SJSA1 (cell line): ENCODE data around the gene TMEM229B. TPM values are rescaled to one million over a fixed set of nuclear protein-coding genes. Genes with fewer than 3 reads are reported as not detected.

ENCODE experiments used
- DNase-seq, 2 experiments: peaks; one replicate each; pipeline ENCODE4 v3.0.0-alpha.2; 2015 to 2020; ENCODE audit warnings: low spot score in 2 of 2, low read depth in 1 of 2
- H3K27ac ChIP-seq: fragments of 250-450 bp; sonication (Bioruptor Pico); 2 replicates; pipeline ENCODE4 v1.5.1; 2020; ENCODE audit warnings: mild to moderate bottlenecking, moderate library complexity
- H3K27me3 ChIP-seq: fragments of 250-450 bp; sonication (Bioruptor Pico); replicated peaks from 2 replicates; pipeline ENCODE4 v1.5.1; 2020; ENCODE audit warnings: mild to moderate bottlenecking, moderate library complexity
- H3K36me3 ChIP-seq: fragments of 250-450 bp; sonication (Bioruptor Pico); 2 replicates; pipeline ENCODE4 v1.5.1; 2020; ENCODE audit warnings: mild to moderate bottlenecking
- H3K4me1 ChIP-seq: fragments of 250-450 bp; sonication (Bioruptor Pico); replicated peaks from 2 replicates; pipeline ENCODE4 v1.6.1; 2021; ENCODE audit warnings: mild to moderate bottlenecking
- H3K4me3 ChIP-seq: fragments of 250-450 bp; sonication (Bioruptor Pico); 2 replicates; pipeline ENCODE4 v1.5.1; 2020; ENCODE audit warnings: mild to moderate bottlenecking
- H3K9me3 ChIP-seq: fragments of 250-450 bp; sonication (Bioruptor Pico); replicated peaks from 2 replicates; pipeline ENCODE4 v1.5.1; 2020; ENCODE audit warnings: mild to moderate bottlenecking
- total RNA-seq: library from RNA; depleted of rRNA; stranded (reverse); fragments of >200 nt; shearing (Covaris generic); gene quantifications from 2 replicates; pipeline ENCODE4 v1.2.3, GENCODE V29; 2014

The TMEM229B gene
- total RNA-seq, 1 experiment from 2014 or later = 0.71 TPM

DNA sequence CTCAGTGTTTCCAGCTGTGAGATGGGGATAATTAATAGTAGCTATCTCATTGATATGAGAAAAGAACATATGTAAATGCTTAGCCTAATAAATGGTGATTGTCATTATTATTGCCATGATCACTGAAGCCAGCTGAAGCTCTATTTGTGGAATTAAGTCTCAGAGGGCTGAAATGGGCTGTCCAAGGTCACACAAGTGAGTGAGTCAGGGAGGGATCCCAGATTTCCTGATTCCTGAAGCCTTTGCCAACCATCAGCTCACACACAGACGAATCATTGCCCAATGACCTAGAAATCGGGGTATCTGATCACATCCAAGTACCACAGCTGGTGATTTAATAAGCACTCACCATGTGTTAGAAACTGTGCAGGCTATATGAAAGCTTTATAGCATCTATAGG is 21.6 kb upstream of the TMEM229B start:
- Histone ChIP-seq H3K27me3 (no peaks in the 10 kb centered on the region), H3K9me3 (no peaks in the 10 kb centered on the region), H3K4me1 (no peaks in the 10 kb centered on the region), H3K4me3 (no peak overlapping the region), H3K36me3 (no peaks in the 10 kb centered on the region), H3K27ac (no peak overlapping the region)
- DNase-seq = no peak

DNA sequence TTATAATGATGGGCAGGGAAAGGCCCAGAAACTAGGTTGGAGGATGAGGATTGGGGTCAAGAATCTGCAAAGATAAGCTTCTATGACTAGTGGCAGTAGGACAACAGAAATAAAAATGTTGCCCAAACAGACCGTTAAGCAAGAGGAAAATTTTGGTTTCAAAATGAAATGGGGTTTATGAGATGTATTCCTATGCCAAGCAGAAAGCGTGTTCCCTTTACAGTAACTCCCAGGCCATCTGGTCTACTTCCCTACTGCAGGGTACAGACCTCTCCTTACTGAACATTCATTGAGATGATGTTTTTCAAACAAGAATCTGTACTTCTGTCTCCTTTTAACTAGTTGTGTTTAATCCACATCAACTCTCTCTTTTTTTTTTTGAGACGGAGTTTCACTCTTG is 20.4 kb upstream of the TMEM229B start:
- Histone ChIP-seq H3K4me1 (no peaks in the 10 kb centered on the region), H3K4me3 (no peak overlapping the region), H3K27ac (no peak overlapping the region), H3K36me3 (no peaks in the 10 kb centered on the region), H3K27me3 (no peaks in the 10 kb centered on the region), H3K9me3 (no peaks in the 10 kb centered on the region)
- DNase-seq = no peak

DNA sequence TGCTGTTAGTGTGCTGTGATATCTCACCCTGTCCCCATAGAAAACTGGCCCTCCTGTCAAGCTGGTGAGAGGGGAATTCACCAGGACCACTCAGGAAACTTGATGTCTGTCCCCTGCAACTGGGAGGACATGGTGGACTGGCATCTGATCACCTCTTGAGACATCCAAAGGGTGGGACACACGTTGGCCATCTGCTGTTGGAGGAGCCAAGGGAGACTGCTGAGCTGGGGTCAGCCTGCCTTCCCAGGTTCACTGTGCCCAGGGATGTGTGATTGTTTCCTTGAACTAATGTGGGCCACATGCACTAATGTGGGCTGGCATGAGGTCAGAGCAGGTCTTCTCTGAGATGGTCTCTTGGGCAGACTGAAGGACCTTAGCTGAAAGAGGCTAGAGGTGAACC is 16.7 kb upstream of the TMEM229B start:
- H3K9me3 ChIP-seq = no peaks in the 10 kb centered on the region
- H3K27me3 ChIP-seq = no peaks in the 10 kb centered on the region
- H3K4me1 ChIP-seq = no peaks in the 10 kb centered on the region
- no peak for DNase-seq
- H3K36me3 ChIP-seq = no peaks in the 10 kb centered on the region
- no peak overlapping the region for H3K27ac ChIP-seq
- H3K4me3 ChIP-seq = no peak overlapping the region

DNA sequence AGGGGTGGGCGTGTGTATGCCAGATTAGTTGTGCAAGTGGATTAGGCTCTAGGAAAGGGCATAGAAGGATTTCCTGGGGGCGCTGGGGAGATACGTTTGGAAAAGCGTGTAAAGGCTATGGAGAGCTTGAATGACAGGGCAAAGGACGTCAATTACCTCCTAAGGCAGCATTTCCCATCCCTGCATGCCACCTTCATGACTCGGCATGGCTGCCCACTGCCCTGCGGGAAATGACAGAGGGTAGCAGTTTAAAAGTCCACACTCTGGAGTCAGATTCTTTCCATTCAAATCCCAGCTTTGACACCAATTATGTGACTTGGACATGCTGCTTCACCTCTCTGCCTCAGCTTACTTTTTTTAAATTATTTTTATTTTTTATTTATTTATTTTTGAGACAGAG is 14.8 kb upstream of the TMEM229B start:
- no peaks in the 10 kb centered on the region for H3K4me1 ChIP-seq
- no peaks in the 10 kb centered on the region for H3K27me3 ChIP-seq
- no peaks in the 10 kb centered on the region for H3K36me3 ChIP-seq
- H3K9me3 ChIP-seq = no peaks in the 10 kb centered on the region
- no peak for DNase-seq
- no peak overlapping the region for H3K27ac ChIP-seq
- no peak overlapping the region for H3K4me3 ChIP-seq

DNA sequence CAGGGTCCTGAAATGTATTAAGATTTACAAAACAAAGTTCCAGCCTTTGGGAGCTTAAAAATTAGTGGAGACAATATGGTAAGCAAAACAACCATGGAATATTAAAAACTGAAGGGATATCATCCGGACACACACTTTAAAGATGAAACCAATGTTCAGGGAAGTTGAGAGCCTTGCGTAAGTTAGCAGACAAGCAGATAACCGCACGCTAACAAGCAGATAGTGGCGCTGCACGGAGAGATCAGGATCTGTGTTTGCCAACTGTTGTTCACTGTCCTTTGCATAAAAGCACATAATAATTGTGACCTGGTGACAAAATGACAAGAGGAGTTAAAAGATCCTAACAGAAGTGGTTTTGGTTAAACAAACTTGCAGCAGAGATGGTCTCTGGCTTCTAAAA is 14.3 kb upstream of the TMEM229B start:
- Histone ChIP-seq H3K9me3 (no peaks in the 10 kb centered on the region), H3K4me3 (no peak overlapping the region), H3K36me3 (no peaks in the 10 kb centered on the region), H3K27me3 (no peaks in the 10 kb centered on the region), H3K4me1 (no peaks in the 10 kb centered on the region), H3K27ac (no peak overlapping the region)
- no peak for DNase-seq

DNA sequence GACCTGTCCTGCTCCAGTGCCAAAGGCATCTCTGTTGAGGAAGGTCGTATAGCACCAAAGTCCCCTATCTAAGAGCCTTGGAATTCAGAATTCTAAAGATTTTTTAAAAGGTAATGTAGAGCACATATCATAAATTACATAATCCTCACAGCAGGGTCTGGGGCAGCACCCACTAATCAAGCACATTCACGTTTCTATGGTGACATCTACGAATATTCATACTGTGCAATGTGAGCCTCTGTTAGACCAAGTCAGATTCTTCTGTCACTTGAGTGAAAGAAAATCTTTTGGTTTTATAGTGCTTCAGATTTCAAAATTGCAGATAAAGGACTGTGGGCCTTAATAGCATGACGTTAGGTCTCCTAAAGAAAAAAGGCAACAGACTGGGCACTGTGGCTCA is 13.1 kb upstream of the TMEM229B start:
- no peak overlapping the region for H3K4me3 ChIP-seq
- DNase-seq = no peak
- H3K4me1 ChIP-seq = no peaks in the 10 kb centered on the region
- no peaks in the 10 kb centered on the region for H3K9me3 ChIP-seq
- H3K36me3 ChIP-seq = no peaks in the 10 kb centered on the region
- H3K27me3 ChIP-seq = no peaks in the 10 kb centered on the region
- H3K27ac ChIP-seq = no peak overlapping the region

DNA sequence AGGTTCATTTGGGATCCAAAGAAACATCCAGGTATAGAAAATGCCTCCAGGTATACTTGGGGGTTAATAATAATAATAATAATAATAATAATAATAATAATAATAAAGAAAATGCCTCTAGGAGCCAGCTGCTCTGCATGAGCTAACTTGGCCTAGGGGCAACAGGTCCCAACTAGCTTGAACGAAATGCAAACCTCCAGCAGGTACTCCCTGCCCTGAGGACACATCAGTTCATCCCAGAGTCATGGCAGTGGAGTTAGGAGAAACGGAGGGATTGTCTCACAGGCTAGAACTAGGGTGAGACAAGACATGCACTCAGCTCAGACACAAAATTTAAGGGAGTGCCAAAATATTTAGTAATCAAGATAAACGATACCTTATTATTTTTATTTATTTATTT is 12.5 kb upstream of the TMEM229B start:
- Histone ChIP-seq H3K4me1 (no peaks in the 10 kb centered on the region), H3K27ac (no peak overlapping the region), H3K36me3 (no peaks in the 10 kb centered on the region), H3K27me3 (no peaks in the 10 kb centered on the region), H3K4me3 (no peak overlapping the region), H3K9me3 (no peaks in the 10 kb centered on the region)
- DNase-seq = no peak

DNA sequence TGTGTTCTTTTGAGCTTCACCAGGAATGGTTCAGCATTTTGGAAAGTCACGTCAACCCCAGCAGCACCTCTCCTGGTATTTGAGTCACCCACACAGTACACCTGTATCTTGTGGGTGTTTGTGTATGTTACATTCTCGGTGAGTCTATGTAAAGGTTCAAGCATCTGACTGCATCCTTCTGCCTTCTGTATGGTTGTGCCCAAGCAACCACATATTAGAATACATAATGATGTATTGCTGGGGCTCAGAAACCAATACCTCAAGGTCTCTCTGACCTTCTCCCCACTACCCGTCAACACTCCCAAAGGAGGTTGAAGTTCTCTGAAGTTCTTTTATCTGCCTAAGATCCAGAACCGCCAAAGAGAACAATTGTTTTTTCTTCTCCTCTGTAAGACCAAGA is 9.2 kb upstream of the TMEM229B start:
- Histone ChIP-seq H3K9me3 (no peaks in the 10 kb centered on the region), H3K4me1 (no peaks in the 10 kb centered on the region), H3K4me3 (no peak overlapping the region), H3K36me3 (no peaks in the 10 kb centered on the region), H3K27ac (no peak overlapping the region), H3K27me3 (no peaks in the 10 kb centered on the region)
- DNase-seq = no peak

DNA sequence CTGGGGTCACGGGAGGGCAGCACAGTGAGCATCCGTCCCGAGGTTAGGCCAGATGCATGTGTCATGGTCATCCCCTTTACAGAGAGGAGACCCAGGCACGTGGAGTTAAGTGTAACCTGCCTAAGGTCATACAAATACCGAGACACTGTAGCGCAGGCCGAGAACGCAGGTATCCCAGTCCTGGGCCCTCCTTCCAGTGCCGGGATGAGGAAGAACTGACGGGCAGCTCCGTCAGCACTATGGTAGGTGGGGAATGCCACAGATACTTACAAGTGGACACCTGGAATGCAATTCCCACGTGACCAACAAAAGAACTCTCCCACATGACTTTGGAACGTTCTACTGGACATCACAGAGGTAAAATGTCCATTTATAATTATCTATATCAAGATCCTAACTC is 8.7 kb upstream of the TMEM229B start:
- H3K36me3 ChIP-seq = no peaks in the 10 kb centered on the region
- H3K27me3 ChIP-seq = no peaks in the 10 kb centered on the region
- H3K9me3 ChIP-seq = no peaks in the 10 kb centered on the region
- no peak overlapping the region for H3K4me3 ChIP-seq
- DNase-seq = no peak
- no peaks in the 10 kb centered on the region for H3K4me1 ChIP-seq
- H3K27ac ChIP-seq = no peak overlapping the region

DNA sequence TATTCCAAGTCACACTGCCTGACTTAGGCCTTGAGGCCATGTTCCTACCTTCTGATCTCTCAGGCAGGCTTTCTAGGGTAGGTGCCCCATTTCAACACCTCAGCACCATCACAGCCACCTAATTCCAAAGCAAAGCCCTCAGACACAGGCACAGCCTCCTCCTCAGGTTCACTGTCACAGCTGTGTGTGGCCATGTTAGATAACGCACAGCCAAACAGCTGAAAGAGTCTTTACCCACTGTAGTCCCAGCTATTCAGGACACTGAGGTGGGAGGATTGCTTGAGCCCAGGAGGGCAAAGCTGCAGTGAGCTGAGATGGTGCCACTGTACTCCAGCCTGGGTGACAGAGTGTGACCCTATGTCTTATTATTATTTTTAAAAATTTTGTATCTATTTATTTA is 7.3 kb upstream of the TMEM229B start:
- no peak for DNase-seq
- no peaks in the 10 kb centered on the region for H3K4me1 ChIP-seq
- no peaks in the 10 kb centered on the region for H3K27me3 ChIP-seq
- H3K27ac ChIP-seq = no peak overlapping the region
- H3K9me3 ChIP-seq = no peaks in the 10 kb centered on the region
- no peaks in the 10 kb centered on the region for H3K36me3 ChIP-seq
- H3K4me3 ChIP-seq = no peak overlapping the region

DNA sequence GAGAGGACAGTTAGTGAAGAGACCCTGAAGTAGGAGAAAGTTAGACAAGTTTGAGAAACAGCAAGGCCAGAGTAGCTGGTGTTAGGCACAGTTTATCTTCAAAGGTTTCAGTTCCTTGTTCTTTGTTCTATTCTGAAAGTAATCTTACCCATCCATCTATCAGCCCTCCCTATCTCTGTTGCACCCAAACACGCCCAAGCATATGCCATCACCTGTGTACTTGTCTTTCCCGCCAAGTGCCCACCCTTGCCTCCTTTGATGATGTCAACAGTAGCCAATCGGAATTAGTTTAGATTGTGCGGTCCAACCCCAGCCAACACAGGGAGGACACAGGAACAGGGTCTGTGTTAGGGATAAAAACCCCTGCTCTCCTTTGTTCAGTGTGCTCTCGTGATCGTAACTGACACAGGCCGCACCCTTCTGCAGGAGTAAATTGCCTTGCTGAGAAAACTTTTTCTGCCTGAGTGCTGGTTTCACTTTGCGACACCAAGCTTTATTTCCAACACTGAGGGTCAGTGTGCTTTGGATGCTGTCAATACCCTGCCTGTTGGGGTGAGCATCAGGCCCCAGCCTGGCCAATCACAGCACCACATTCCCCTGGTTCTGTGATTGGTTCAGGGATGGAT is 4.7 kb upstream of the TMEM229B start:
- peaks cover 8% of the 10 kb centered on the region for H3K4me1 ChIP-seq
- no peak for DNase-seq
- no peaks in the 10 kb centered on the region for H3K27me3 ChIP-seq
- no peaks in the 10 kb centered on the region for H3K36me3 ChIP-seq
- no peak overlapping the region for H3K4me3 ChIP-seq
- no peaks in the 10 kb centered on the region for H3K9me3 ChIP-seq
- no peak overlapping the region for H3K27ac ChIP-seq

DNA sequence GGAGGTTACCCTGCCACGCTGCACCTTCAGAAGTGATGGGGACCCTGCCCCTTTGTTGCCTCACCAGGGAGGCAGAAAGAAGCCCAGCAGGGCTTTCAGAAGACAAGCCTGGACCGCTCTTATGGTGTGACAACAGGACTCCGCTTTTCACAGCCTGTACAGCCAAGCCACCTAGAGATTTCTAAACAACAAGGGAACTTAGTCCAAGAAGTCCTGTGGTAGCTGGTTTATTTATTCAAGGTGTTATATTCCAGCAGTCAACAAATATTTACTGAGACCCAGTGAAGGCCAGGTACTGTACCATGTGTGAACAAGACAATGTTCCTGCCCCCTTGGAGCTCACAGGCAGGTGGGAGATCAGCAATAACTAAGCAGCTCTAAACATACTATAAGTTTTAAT is 4.0 kb upstream of the TMEM229B start:
- Histone ChIP-seq H3K36me3 (no peaks in the 10 kb centered on the region), H3K4me1 (peaks cover 12% of the 10 kb centered on the region), H3K9me3 (no peaks in the 10 kb centered on the region), H3K27ac (no peak overlapping the region), H3K4me3 (no peak overlapping the region), H3K27me3 (no peaks in the 10 kb centered on the region)
- DNase-seq = no peak

DNA sequence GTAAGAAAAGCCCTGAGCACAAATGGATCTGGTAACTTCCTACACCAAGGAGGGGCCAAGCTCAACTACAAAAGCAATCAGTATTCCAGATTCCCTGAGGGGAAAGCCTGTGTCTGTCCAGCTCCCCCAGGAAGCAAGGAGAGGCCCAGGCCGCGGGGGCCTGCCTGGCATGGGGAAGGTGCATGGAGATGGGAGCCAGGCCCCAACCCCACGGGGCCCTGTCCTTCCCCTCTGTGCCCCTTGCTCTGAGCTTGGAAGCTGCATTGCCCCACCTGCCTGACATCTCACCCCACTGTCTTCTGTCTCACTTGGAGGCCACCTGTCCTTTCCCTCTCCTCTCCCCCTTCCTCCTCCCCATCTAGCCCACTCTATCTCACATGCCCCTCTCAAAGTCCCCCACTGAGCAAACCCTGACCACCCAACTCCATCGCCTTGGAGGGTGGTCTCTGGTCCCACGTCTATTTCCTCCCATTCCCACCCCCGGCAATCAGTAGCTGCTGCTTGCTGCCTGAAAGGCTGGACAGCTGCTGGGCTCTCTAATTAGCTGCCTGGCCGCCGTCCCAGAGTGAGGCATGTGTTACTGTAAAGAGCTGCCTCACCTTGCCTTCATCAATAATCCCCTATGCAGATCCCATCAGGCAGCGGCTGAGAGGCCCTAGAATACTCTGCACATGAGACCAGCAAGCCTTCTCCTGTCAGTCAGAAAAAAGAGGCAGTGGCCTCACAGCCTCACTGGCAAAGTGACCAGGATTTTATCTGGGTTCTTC is 3.4 kb upstream of the TMEM229B start:
- DNase-seq = no peak
- no peak overlapping the region for H3K4me3 ChIP-seq
- H3K4me1 ChIP-seq = peaks cover 12% of the 10 kb centered on the region
- no peaks in the 10 kb centered on the region for H3K9me3 ChIP-seq
- H3K27me3 ChIP-seq = no peaks in the 10 kb centered on the region
- H3K27ac ChIP-seq = no peak overlapping the region
- H3K36me3 ChIP-seq = no peaks in the 10 kb centered on the region

DNA sequence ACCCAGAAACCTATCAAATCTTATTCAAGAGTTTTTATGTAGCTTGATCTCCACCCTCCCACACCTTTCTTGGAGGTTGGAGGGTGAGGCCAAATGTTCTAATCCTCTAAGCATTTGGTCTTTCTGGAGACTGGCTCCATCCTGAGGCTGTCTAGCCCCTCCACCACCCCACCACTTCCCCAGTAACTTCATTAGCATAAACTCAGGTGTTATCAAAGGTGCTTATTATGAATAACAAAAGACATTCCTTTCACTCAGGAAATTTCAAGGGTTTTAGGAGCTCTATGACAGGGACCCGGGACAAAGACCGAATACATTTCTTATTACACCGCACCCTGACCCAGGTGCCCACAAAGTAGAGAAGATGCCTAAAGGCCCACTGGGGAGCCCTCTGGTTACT is 2.8 kb upstream of the TMEM229B start:
- no peaks in the 10 kb centered on the region for H3K36me3 ChIP-seq
- H3K9me3 ChIP-seq = no peaks in the 10 kb centered on the region
- no peaks in the 10 kb centered on the region for H3K27me3 ChIP-seq
- H3K27ac ChIP-seq = no peak overlapping the region
- H3K4me1 ChIP-seq = peaks cover 12% of the 10 kb centered on the region
- H3K4me3 ChIP-seq = no peak overlapping the region
- DNase-seq = no peak

DNA sequence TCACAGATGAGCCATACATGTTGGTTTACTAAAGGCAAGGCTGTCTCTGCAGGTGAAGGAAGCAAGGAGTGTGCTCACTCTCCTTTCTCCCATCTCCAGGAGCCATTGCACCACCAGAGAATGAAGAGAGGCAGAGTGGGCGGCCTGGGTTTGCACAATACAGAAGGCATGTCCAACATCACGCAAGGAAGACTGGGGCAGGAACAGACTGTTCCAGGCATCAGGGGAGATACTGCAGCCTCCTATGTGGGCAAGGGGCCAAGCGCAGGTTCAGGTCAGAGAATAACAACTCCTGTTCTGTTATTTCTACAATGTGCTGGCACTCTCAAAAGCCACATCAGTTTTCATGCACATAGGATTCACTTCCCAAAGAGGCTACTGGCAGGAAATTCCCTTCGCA is 1.7 kb upstream of the TMEM229B start:
- H3K27ac ChIP-seq = no peak overlapping the region
- no peaks in the 10 kb centered on the region for H3K27me3 ChIP-seq
- DNase-seq = no peak
- no peaks in the 10 kb centered on the region for H3K9me3 ChIP-seq
- peaks cover 12% of the 10 kb centered on the region for H3K4me1 ChIP-seq
- H3K4me3 ChIP-seq = no peak overlapping the region
- H3K36me3 ChIP-seq = no peaks in the 10 kb centered on the region
